Neural cell (in vitro differentiated cells): ENCODE measurements around the gene EPO. TPM values are rescaled to one million over a fixed set of nuclear protein-coding genes. Genes with fewer than 3 reads are reported as not detected.

Source experiments
- H2AFZ ChIP-seq: fragments of 200-600, 300-800 bp; sonication (generic), shearing (Covaris generic); 2 replicates; pipeline ENCODE4 v1.6.0; 2014; ENCODE audit warnings: low read depth, mild to moderate bottlenecking, antibody characterized with exemption, low read length, moderate library complexity
- H3F3A ChIP-seq: fragments of 200-600 bp; shearing (Covaris generic); 2 replicates; pipeline ENCODE4 v1.6.1; 2016; ENCODE audit warnings: mild to moderate bottlenecking, moderate library complexity, mixed read lengths, antibody characterized with exemption, low read length; ENCODE audit not compliant: insufficient read depth, poor library complexity, severe bottlenecking
- H3K27ac ChIP-seq: fragments of 200-600, 300-800 bp; sonication (generic), shearing (Covaris generic); 2 replicates; pipeline ENCODE4 v1.5.1; 2014; ENCODE audit warnings: mild to moderate bottlenecking, low read length, moderate library complexity
- H3K27me3 ChIP-seq: fragments of 300-800, 200-600 bp; sonication (generic), shearing (Covaris generic); 2 replicates; pipeline ENCODE4 v1.6.0; 2014; ENCODE audit warnings: mild to moderate bottlenecking, low read depth, low read length, moderate library complexity; ENCODE audit not compliant: insufficient read depth
- H3K36me3 ChIP-seq: fragments of 300-800, 200-600 bp; sonication (generic), shearing (Covaris generic); 2 replicates; pipeline ENCODE4 v1.5.1; 2014; ENCODE audit warnings: mild to moderate bottlenecking, antibody characterized with exemption, low read length, moderate library complexity; ENCODE audit not compliant: insufficient read depth
- H3K4me2 ChIP-seq: fragments of 300-800, 200-600 bp; sonication (generic), shearing (Covaris generic); 2 replicates; pipeline ENCODE4 v1.6.0; 2014; ENCODE audit warnings: mild to moderate bottlenecking, low read length
- H3K4me3 ChIP-seq: fragments of 300-800, 200-600 bp; sonication (generic), shearing (Covaris generic); 2 replicates; pipeline ENCODE4 v1.5.1; 2014; ENCODE audit warnings: mild to moderate bottlenecking, low read length, moderate library complexity
- H3K79me2 ChIP-seq: fragments of 200-600 bp; shearing (Covaris generic); replicated peaks from 2 replicates; pipeline ENCODE4 v1.6.0; 2014; ENCODE audit warnings: mild to moderate bottlenecking, low read length, moderate library complexity; ENCODE audit not compliant: insufficient read depth
- H3K9ac ChIP-seq: fragments of 300-800, 200-600 bp; sonication (generic), shearing (Covaris generic); 2 replicates; pipeline ENCODE4 v1.6.1; 2016; ENCODE audit warnings: mild to moderate bottlenecking, low read length, mixed read lengths
- H3K9me2 ChIP-seq: fragments of 200-600 bp; shearing (Covaris generic); 2 replicates; pipeline ENCODE4 v1.6.1; 2016; ENCODE audit warnings: mild to moderate bottlenecking, low read length, mixed read lengths; ENCODE audit not compliant: insufficient read depth
- H3K9me3 ChIP-seq: fragments of 200-600, 300-800 bp; sonication (generic), shearing (Covaris generic); 2 replicates; pipeline ENCODE4 v1.6.1; 2016; ENCODE audit warnings: mild to moderate bottlenecking, mixed run types, low read length, moderate library complexity, mixed read lengths
- H4K20me1 ChIP-seq: fragments of 200-600 bp; shearing (Covaris generic); 2 replicates; pipeline ENCODE4 v1.6.1; 2016; ENCODE audit warnings: mild to moderate bottlenecking, mixed run types; ENCODE audit not compliant: insufficient read depth
- EP300 ChIP-seq: fragments of 450-650 bp; conservative IDR thresholded peaks from 2 replicates; pipeline ENCODE4 v1.6.1; 2014; ENCODE audit warnings: antibody characterized with exemption, mild to moderate bottlenecking, moderate library complexity; ENCODE audit not compliant: poor library complexity, severe bottlenecking
- EZH2 ChIP-seq: fragments of 200-600, 300-800 bp; shearing (Covaris generic), sonication (generic); IDR thresholded peaks from 2 replicates; pipeline ENCODE4 v1.6.1; 2014; ENCODE audit warnings: antibody characterized with exemption, low read length, borderline replicate concordance, mild to moderate bottlenecking; ENCODE audit not compliant: insufficient read depth, poor library complexity, severe bottlenecking
- MXI1 ChIP-seq: fragments of 450-650 bp; conservative IDR thresholded peaks from 2 replicates; pipeline ENCODE4 v1.6.1; 2014; ENCODE audit warnings: antibody characterized with exemption, mild to moderate bottlenecking; ENCODE audit not compliant: poor library complexity, severe bottlenecking
- POLR2AphosphoS5 ChIP-seq: IDR thresholded peaks from 2 replicates; pipeline ENCODE4 v1.6.1; 2012
- RAD21 ChIP-seq: fragments of 450-650 bp; conservative IDR thresholded peaks from 2 replicates; pipeline ENCODE4 v1.6.1; 2014; ENCODE audit warnings: antibody characterized with exemption, mild to moderate bottlenecking, moderate library complexity
- SMC3 ChIP-seq: fragments of 450-650 bp; conservative IDR thresholded peaks from 2 replicates; pipeline ENCODE4 v1.6.1; 2014; ENCODE audit warnings: antibody characterized with exemption, mild to moderate bottlenecking, moderate library complexity; ENCODE audit not compliant: poor library complexity
- TAF1 ChIP-seq: IDR thresholded peaks from 2 replicates; pipeline ENCODE4 v1.6.1; 2012; ENCODE audit warnings: low read depth
- polyA minus RNA-seq: library from RNA; depleted of rRNA, polyadenylated mRNA; stranded (reverse); fragments of >200 nt; gene quantifications from 2 replicates; pipeline ENCODE4 v1.2.3, GENCODE V29; 2014
- polyA plus RNA-seq: library from polyadenylated mRNA; depleted of rRNA; stranded (reverse); fragments of >200 nt; gene quantifications from 2 replicates; pipeline ENCODE4 v1.2.3, GENCODE V29; 2014
- TF ChIP-seq, protein P1 (sequence below): fragments of 450-650 bp; IDR thresholded peaks from 2 replicates; pipeline ENCODE4 v1.5.1; 2014; ENCODE audit warnings: antibody characterized with exemption, mild to moderate bottlenecking, moderate library complexity; ENCODE audit not compliant: poor library complexity, severe bottlenecking
- TF ChIP-seq, protein P2 (sequence below): IDR thresholded peaks from 2 replicates; pipeline ENCODE4 v1.6.1; 2012; ENCODE audit warnings: borderline replicate concordance

Gene EPO
- not detected in 2 replicates for polyA plus RNA-seq
- polyA minus RNA-seq = not detected in 2 replicates

DNA sequence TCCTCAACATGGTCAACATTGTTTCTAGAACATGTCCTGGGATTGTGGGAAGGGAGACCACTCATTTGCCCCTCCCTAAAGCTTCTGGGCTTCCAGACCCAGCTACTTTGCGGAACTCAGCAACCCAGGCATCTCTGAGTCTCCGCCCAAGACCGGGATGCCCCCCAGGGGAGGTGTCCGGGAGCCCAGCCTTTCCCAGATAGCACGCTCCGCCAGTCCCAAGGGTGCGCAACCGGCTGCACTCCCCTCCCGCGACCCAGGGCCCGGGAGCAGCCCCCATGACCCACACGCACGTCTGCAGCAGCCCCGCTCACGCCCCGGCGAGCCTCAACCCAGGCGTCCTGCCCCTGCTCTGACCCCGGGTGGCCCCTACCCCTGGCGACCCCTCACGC is at the start of gene EPO:
EPO (plus strand) TSS at position 190 of the 392 bp plus-strand sequence. CDS start 513 bp downstream, outside the sequence.
- H4K20me1 ChIP-seq = no peaks in the 10 kb centered on the region
- no peaks in the 10 kb centered on the region for H3K9me3 ChIP-seq

GRCh38 chr7:100671353-100672327 is 48.6 kb upstream of the EPO start:
- no peaks in the 10 kb centered on the region for H3K9me2 ChIP-seq
- H3K36me3 ChIP-seq = no peaks in the 10 kb centered on the region
- H3K9me3 ChIP-seq = no peaks in the 10 kb centered on the region
- no peak overlapping the region for H3K27ac ChIP-seq
- no peaks in the 10 kb centered on the region for H4K20me1 ChIP-seq
- no peak overlapping the region for H3K9ac ChIP-seq
- TF ChIP-seq RAD21 = no peak
- TF ChIP-seq, protein P1, sequence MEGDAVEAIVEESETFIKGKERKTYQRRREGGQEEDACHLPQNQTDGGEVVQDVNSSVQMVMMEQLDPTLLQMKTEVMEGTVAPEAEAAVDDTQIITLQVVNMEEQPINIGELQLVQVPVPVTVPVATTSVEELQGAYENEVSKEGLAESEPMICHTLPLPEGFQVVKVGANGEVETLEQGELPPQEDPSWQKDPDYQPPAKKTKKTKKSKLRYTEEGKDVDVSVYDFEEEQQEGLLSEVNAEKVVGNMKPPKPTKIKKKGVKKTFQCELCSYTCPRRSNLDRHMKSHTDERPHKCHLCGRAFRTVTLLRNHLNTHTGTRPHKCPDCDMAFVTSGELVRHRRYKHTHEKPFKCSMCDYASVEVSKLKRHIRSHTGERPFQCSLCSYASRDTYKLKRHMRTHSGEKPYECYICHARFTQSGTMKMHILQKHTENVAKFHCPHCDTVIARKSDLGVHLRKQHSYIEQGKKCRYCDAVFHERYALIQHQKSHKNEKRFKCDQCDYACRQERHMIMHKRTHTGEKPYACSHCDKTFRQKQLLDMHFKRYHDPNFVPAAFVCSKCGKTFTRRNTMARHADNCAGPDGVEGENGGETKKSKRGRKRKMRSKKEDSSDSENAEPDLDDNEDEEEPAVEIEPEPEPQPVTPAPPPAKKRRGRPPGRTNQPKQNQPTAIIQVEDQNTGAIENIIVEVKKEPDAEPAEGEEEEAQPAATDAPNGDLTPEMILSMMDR = no peak
- H3K27me3 ChIP-seq = no peaks in the 10 kb centered on the region
- no peaks in the 10 kb centered on the region for H3F3A ChIP-seq
- no peak overlapping the region for H3K4me3 ChIP-seq
- H3K79me2 ChIP-seq = peaks cover 27% of the 10 kb centered on the region
- H2AFZ ChIP-seq = no peak overlapping the region
- H3K4me2 ChIP-seq = no peak overlapping the region

More for the DNA sequence above, at the start of gene EPO:
- H3K4me3 ChIP-seq = peak within 1 kb of the TSS; percentile 48
- no peak within 1 kb of the TSS for H2AFZ ChIP-seq
- no peaks in the 10 kb centered on the region for H3F3A ChIP-seq
- peaks cover 34% of the 10 kb centered on the region for H3K27me3 ChIP-seq
- TF ChIP-seq EZH2 = peak; percentile 33
- TF ChIP-seq RAD21 = no peak
- no peak for TF ChIP-seq POLR2AphosphoS5
- TF ChIP-seq SMC3 = no peak
- no peak for TF ChIP-seq MXI1
- no peak for TF ChIP-seq TAF1
- TF ChIP-seq, protein P1 = no peak
- TF ChIP-seq EP300 = no peak
- TF ChIP-seq, protein P2, sequence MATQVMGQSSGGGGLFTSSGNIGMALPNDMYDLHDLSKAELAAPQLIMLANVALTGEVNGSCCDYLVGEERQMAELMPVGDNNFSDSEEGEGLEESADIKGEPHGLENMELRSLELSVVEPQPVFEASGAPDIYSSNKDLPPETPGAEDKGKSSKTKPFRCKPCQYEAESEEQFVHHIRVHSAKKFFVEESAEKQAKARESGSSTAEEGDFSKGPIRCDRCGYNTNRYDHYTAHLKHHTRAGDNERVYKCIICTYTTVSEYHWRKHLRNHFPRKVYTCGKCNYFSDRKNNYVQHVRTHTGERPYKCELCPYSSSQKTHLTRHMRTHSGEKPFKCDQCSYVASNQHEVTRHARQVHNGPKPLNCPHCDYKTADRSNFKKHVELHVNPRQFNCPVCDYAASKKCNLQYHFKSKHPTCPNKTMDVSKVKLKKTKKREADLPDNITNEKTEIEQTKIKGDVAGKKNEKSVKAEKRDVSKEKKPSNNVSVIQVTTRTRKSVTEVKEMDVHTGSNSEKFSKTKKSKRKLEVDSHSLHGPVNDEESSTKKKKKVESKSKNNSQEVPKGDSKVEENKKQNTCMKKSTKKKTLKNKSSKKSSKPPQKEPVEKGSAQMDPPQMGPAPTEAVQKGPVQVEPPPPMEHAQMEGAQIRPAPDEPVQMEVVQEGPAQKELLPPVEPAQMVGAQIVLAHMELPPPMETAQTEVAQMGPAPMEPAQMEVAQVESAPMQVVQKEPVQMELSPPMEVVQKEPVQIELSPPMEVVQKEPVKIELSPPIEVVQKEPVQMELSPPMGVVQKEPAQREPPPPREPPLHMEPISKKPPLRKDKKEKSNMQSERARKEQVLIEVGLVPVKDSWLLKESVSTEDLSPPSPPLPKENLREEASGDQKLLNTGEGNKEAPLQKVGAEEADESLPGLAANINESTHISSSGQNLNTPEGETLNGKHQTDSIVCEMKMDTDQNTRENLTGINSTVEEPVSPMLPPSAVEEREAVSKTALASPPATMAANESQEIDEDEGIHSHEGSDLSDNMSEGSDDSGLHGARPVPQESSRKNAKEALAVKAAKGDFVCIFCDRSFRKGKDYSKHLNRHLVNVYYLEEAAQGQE = no peak
- H3K27ac ChIP-seq = no peak within 1 kb of the TSS
- peak within 1 kb of the TSS; percentile 12 for H3K9ac ChIP-seq
- H3K4me2 ChIP-seq = no peak within 1 kb of the TSS
- H3K79me2 ChIP-seq = no peaks in the 10 kb centered on the region
- H3K9me2 ChIP-seq = no peaks in the 10 kb centered on the region
- no peaks in the 10 kb centered on the region for H3K36me3 ChIP-seq
